C4-2B (cell line): ENCODE data around the gene MRPL34.

Source experiments
- ZFX ChIP-seq: fragments of 450-650 bp; IDR thresholded peaks from 2 replicates; pipeline ENCODE4 v1.6.1; 2017
- TF ChIP-seq, protein P1 (sequence below): fragments of 450-650 bp; conservative IDR thresholded peaks from 2 replicates; pipeline ENCODE4 v1.5.1; 2017; ENCODE audit warnings: mild to moderate bottlenecking

DNA sequence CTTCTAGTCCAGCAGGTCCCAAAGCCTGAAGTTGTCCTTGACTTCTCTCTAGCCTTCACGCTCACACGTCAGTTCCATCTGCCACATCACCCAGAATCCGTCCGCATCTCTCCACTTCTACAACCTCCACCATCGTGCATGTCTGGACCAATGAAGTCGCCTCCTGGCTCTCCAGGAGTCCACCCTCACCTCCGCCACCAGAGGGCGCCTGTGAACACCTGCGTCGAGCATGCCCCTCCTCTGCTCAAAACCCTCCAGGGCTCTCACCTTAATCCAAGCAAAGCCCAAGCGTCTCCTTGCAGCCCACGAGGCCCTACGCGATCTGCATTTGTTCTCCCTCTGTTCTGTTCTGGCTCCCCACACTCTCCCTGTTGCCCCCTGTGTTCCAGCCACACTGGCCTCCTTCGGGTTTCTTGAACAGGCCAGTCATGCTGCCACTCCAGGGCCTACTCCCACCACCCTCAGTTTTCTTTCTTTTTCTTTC, 44.8 kb upstream of the MRPL34 start:
- TF ChIP-seq, protein P1, sequence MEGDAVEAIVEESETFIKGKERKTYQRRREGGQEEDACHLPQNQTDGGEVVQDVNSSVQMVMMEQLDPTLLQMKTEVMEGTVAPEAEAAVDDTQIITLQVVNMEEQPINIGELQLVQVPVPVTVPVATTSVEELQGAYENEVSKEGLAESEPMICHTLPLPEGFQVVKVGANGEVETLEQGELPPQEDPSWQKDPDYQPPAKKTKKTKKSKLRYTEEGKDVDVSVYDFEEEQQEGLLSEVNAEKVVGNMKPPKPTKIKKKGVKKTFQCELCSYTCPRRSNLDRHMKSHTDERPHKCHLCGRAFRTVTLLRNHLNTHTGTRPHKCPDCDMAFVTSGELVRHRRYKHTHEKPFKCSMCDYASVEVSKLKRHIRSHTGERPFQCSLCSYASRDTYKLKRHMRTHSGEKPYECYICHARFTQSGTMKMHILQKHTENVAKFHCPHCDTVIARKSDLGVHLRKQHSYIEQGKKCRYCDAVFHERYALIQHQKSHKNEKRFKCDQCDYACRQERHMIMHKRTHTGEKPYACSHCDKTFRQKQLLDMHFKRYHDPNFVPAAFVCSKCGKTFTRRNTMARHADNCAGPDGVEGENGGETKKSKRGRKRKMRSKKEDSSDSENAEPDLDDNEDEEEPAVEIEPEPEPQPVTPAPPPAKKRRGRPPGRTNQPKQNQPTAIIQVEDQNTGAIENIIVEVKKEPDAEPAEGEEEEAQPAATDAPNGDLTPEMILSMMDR = peak; percentile 99
- TF ChIP-seq ZFX = no peak
